Hepatocyte (in vitro differentiated cells): ENCODE measurements around the gene STIP1.

Source experiments
- EZH2phosphoT487 ChIP-seq: fragments of 200-600 bp; sonication (generic); IDR thresholded peaks from one replicate; pipeline ENCODE4 v1.6.1; 2018; ENCODE audit warnings: antibody characterized with exemption, mild to moderate bottlenecking, low read depth, moderate library complexity; ENCODE audit not compliant: unreplicated experiment, severe bottlenecking
- TF ChIP-seq, protein P1 (sequence below): fragments of 200-600 bp; sonication (generic); IDR thresholded peaks from 2 replicates; pipeline ENCODE4 v1.5.1; 2016; ENCODE audit warnings: antibody characterized with exemption, mild to moderate bottlenecking; ENCODE audit not compliant: poor library complexity

DNA sequence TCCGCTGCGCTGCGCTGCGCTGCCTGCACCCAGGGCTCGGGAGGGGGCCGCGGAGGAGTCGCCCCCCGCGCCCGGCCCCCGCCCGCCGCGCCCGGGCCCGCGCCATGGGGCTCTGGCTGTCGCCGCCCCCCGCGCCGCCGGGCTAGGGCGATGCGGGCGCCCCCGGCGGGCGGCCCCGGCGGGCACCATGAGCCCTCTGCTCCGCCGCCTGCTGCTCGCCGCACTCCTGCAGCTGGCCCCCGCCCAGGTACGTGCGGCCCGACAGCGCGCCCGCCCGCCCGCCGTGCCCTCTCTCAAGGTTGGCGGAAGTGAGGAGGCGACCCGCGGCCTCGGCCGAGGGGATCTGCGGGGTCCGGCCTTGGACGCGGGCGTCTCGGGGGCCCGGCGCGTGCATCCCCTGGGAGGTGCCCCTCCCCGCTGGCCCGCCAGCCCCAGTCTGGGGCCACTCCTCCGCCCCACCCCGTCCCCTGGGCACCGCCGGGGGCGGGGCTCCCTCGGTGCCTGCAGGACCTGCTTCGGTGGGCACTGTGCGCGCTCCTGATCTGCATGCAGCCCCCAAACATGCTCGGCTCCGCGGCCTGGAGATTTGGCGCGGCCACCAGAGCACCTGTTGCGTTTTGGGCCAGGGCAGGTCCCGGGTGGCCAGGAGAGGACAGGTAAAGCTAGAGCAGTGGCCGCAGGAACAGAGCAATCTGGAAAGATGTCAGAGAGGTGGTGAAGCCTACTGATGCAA, 48.8 kb downstream of the STIP1 start:
- no peak for TF ChIP-seq EZH2phosphoT487
- TF ChIP-seq, protein P1, sequence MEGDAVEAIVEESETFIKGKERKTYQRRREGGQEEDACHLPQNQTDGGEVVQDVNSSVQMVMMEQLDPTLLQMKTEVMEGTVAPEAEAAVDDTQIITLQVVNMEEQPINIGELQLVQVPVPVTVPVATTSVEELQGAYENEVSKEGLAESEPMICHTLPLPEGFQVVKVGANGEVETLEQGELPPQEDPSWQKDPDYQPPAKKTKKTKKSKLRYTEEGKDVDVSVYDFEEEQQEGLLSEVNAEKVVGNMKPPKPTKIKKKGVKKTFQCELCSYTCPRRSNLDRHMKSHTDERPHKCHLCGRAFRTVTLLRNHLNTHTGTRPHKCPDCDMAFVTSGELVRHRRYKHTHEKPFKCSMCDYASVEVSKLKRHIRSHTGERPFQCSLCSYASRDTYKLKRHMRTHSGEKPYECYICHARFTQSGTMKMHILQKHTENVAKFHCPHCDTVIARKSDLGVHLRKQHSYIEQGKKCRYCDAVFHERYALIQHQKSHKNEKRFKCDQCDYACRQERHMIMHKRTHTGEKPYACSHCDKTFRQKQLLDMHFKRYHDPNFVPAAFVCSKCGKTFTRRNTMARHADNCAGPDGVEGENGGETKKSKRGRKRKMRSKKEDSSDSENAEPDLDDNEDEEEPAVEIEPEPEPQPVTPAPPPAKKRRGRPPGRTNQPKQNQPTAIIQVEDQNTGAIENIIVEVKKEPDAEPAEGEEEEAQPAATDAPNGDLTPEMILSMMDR, result no peak
